Sciatic nerve (tissue), 2 donors: ENCODE results near the gene RSPH6A. TPM values are rescaled to one million over a fixed set of nuclear protein-coding genes. Genes with fewer than 3 reads are reported as not detected.

ENCODE experiments used
- ATAC-seq: fragments of 200-7000 bp; cut with Tn5 transposase; one replicate; pipeline ENCODE4 v1.9.1; 2020; ENCODE audit warnings: mild to moderate bottlenecking, moderate library complexity
- DNase-seq: peaks from one replicate; pipeline ENCODE4 v3.0.0-alpha.2; 2020; ENCODE audit warnings: low spot score
- intact Hi-C: fragments of 100-400 bp; cut with DNase I; formaldehyde crosslinking; loops from one replicate; pipeline ENCODE4 v1.14.2; 2022
- total RNA-seq: library from RNA; stranded (reverse); fragmentation: NEBNext Ultra II Directional; extraction: Animal tissue kit (Norgen Biotek cat#: 25700); gene quantifications from one replicate; pipeline ENCODE4 v1.2.1, GENCODE V29; 2021
- donor health status: DM: no; HTN: no; CAD: no.
- donor health status: DM: no; HTN: no; CAD: no.

RSPH6A gene
- total RNA-seq, 1 donor from 2014 or later: 0.18 TPM

DNA sequence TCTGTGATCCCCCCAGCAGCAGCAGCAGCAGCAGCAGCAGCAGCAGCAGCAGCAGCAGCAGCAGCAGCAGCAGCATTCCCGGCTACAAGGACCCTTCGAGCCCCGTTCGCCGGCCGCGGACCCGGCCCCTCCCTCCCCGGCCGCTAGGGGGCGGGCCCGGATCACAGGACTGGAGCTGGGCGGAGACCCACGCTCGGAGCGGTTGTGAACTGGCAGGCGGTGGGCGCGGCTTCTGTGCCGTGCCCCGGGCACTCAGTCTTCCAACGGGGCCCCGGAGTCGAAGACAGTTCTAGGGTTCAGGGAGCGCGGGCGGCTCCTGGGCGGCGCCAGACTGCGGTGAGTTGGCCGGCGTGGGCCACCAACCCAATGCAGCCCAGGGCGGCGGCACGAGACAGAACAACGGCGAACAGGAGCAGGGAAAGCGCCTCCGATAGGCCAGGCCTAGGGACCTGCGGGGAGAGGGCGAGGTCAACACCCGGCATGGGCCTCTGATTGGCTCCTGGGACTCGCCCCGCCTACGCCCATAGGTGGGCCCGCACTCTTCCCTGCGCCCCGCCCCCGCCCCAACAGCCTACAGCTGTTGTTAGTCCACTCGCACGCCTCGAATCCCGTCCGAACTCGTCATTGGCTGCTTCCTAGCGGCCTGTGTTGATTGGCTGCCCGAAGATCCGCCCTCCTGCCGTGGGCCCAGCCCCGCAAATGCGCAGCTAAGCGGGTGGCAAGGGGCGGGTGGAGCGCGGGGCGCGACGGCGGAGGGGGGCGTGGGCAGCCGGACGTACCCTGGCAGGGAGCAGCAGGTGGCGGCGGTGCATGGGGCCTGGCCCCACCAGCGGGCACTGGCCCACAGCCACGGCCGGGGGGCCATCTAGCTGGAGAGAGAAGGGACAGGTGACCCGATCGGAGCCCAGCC, 44.7 kb downstream of the RSPH6A start:
- intact Hi-C loops: no loop called here
- DNase-seq (peak; percentile 96), ATAC-seq (peak; percentile 80)

GRCh38 chr19:45769821-45770191, 45.3 kb downstream of the RSPH6A start:
- peak; percentile 84 for DNase-seq
- peak; percentile 4 for ATAC-seq
- intact Hi-C loops: loop anchor here (10.0 kb wide), 1 partner anchor 75 kb away; the partner anchor contains the start of genes QPCTL and SNRPD2

- intact Hi-C loops: loop anchor here (10.0 kb wide), 1 partner anchor 74 kb away; the partner anchor contains the start of genes QPCTL and SNRPD2
- ATAC-seq: peak; percentile 74
These were observed 45.9 kb downstream of the RSPH6A start, which contains the start of gene SIX5 for GRCh38 chr19:45768984-45769782. Gene SIX5 (minus strand): TSS chr19:45769252. CDS start chr19:45768844, 408 bp downstream.

GRCh38 chr19:45768655-45768983, 46.5 kb downstream of the RSPH6A start:
- no peak for DNase-seq
- intact Hi-C loops: loop anchor here (10.0 kb wide), 1 partner anchor 74 kb away; the partner anchor contains the start of genes QPCTL and SNRPD2
- no peak for ATAC-seq

More at GRCh38 chr19:45768984-45769782, 45.9 kb downstream of the RSPH6A start, which contains the start of gene SIX5:
- DNase-seq: peak; percentile 100

- DNase-seq (peak; percentile 81), ATAC-seq (no peak)
- intact Hi-C loops: loop anchor here (10.0 kb wide), 1 partner anchor 73 kb away; the partner anchor contains the start of genes QPCTL and SNRPD2
These were observed 47.0 kb downstream of the RSPH6A start for GRCh38 chr19:45767881-45768654.

DNA sequence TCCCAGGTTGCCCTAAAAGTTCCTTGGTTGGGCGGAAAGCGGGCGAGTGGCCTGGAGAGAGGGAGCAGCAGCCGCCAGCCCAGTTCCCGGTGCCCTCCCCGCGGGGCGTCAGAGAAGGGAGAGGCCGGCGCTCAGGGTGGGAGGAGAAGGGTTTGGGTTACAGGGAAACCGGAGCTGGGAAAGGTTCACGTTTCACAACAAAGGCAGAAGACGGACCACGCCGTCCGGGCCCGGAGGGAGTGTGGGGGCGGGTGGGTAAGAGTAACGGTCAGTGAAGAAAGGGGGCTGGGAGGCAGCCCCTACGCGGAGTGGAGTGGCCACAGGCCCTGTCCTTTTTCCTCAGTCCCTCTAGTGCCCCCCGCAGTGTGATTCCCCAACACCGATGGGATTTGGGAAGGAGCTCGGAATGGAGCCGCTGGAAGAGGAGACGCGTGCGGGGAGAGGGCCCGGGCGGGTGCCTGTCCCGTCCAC, 47.7 kb downstream of the RSPH6A start:
- DNase-seq (peak; percentile 91), ATAC-seq (peak; percentile 31)
- intact Hi-C loops: loop anchor here (10.0 kb wide), 1 partner anchor 73 kb away; the partner anchor contains the start of genes QPCTL and SNRPD2

- no peak for ATAC-seq
- no peak for DNase-seq
- intact Hi-C loops: loop anchor here (10.0 kb wide), 1 partner anchor 72 kb away; the partner anchor contains the start of genes QPCTL and SNRPD2
These were observed 48.2 kb downstream of the RSPH6A start for GRCh38 chr19:45766869-45767346.

DNA sequence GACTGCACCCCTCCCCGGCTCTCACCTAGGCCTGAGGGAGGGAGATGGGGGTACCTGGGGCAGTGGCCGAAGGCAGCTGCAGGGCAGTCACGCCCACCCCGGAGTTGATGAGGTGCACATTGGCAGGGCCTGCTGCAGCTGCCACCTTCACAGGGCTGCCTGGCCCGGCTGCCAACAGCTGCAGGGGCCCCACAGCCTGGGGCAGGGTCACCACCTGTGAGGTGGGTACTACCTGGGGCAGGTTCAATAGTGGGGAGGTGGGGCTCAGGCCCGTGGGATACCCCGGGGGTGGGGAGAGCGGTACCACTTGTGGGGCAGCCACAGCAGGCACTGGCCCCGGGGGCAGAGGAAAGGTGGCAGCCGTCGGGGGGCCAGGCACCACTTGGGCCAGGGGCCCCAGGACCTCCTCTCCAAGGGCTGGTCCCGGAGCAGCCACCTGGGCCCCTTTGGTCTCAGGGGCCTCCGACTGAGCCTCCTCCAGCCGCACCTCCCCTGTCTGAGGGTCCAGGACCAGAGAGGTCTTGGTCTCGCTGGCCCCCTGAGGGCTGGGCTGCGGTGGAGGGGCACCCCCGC, 48.7 kb downstream of the RSPH6A start:
- intact Hi-C loops: loop anchor here (10.0 kb wide), 1 partner anchor 72 kb away; the partner anchor contains the start of genes QPCTL and SNRPD2

DNA sequence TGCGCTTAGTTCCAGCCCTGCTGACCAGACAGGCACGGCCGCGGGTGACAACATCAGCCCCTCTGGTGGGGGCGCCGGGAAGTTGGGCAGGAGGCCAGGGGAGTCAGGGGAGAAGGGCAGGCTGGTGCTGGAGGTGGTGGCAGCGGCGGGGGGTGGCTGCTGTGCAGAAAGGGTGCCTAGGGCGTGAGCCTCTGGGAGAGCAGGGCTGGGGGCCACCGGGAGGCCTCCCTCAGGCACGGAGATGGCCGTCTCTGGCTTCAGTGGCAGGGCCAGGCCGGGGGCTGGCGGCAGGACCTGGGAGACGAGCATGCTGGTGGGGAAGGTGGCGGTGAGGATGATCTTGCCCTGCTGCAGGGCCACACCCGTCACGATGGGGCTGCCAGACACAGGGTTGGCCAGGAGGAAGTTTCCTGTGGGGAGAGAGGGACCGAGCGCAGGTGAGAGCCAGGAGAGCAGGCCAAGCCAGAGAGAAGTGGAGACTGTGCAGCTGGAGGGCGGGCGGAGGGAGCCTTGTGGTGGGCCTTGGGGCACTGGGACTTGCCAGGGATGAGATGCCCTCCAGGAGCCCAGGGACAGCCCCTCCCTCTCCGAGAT, 49.3 kb downstream of the RSPH6A start:
- no peak for ATAC-seq
- intact Hi-C loops: loop anchor here (10.0 kb wide), 1 partner anchor 71 kb away; the partner anchor contains the start of genes QPCTL and SNRPD2
- no peak for DNase-seq

More for the DNA sequence above, 48.7 kb downstream of the RSPH6A start:
- DNase-seq (no peak), ATAC-seq (no peak)

DNA sequence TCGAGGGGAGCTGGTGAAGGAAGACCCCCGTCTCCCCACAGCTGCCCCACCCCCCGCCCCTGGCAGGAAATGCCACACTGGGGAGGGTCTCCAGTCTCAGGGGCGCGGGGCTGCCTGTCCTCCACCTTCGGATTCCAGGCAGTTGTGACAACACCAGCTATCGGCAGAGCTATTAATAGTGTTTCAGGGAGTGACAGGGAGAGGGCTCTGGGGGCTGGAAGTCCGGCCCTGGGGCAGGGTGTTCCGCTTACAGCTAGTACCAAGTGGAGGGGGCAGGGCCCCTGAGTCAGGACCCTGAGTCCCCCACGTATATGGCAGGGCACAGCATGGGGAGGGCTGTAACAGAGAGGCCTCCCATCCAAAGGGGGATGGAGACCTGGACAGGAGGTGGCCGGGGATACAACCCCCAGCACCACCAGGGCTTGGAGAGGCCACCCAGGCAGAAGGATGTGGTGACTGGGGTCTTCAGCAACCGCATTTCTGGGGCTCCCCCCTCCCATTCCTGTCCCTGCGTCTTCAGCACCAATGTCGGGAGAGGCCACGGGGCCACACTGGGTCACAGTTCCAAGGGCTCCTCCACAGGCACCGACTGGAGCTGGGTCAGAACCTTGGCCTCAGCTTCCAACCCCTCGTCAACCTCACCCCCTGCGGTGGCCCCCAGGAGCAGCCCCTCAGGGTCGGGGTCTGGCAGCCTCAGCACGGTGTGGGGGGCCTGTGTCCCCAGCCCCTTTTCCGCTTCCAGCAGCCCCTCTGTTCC, 50.0 kb downstream of the RSPH6A start:
- intact Hi-C loops: loop anchor here (10.0 kb wide), 1 partner anchor 70 kb away; the partner anchor contains the start of genes QPCTL and SNRPD2
- ATAC-seq (no peak), DNase-seq (no peak)

DNA sequence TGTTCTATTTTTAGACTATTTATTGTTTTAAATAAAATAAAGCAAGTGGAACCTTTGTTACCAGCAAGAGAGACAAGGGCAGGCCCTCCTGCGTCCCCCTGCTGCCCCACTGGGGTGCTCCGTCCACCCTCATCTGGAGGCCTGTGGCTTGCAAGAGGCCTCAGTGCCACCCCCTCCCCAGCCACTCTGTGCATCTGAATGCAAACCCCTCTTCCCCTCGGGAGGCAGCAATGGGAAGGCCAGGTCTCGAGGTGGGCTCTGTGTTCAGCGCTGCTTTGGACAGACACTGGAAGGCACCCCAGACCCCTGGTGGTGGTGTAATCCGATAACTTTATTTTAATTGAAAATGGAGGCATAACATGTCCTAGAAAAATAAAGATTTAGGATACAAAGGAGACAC, 50.6 kb downstream of the RSPH6A start:
- no peak for DNase-seq
- ATAC-seq: no peak
- intact Hi-C loops: loop anchor here (10.0 kb wide), 1 partner anchor 70 kb away; the partner anchor contains the start of genes QPCTL and SNRPD2

DNA sequence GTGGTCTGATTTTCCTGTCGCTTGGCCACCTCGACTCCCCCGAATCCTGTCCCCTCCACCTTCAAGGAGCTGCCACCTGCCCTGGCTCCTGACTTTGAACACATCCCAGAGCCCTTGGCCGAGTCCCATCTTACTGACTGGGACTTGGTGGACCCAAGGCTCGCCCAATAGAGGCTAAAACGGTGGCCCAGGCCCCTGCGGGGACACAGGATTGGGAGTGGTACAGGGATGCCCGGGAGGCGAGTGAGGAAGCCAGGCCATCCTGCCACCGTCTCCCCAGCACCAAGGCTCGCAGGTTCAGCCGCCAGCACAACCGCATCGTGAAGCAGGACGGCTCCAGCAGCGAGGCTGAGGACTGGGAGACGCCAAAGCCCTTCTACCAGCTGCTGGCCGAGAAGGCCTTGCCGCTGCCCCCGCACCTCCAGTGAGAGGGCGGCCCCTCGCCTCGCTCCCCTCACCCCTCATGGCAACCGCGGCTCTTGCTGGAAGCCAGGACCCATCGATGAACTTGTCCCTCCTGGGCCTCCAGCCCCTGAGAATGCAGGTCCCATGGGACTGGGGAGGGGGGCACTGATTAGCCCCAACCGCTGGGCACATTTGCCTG, 51.3 kb downstream of the RSPH6A start:
- ATAC-seq: no peak
- no peak for DNase-seq
- intact Hi-C loops: loop anchor here (10.0 kb wide), 1 partner anchor 69 kb away; the partner anchor contains the start of genes QPCTL and SNRPD2

GRCh38 chr19:45762870-45763631, 52.1 kb downstream of the RSPH6A start:
- no peak for ATAC-seq
- no peak for DNase-seq
- intact Hi-C loops: loop anchor here (10.0 kb wide), 1 partner anchor 68 kb away; the partner anchor contains the start of genes QPCTL and SNRPD2

GRCh38 chr19:45761714-45762113, 53.4 kb downstream of the RSPH6A start:
- no peak for ATAC-seq
- intact Hi-C loops: loop anchor here (10.0 kb wide), 1 partner anchor 67 kb away; the partner anchor contains the start of genes QPCTL and SNRPD2
- DNase-seq: no peak

DNA sequence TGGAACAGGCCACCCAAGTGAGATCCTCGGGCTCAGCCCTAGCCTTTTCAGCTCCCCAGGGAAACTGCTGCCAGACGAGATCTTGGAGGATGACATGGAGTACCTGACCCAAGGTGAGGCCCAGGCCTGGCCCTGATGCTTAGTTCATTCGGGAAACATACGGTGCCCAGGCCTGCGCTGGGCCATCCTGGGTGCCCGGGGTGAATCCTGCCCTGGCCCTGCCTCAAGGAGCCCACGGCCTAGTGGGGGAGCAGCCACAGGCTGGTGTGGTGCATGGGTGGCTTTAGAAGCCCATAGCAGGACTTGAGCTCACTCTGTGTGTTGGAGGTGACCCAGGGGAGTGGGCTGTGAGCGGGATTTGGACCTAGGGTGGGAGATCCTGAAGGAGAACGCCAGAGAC, 56.2 kb downstream of the RSPH6A start:
- intact Hi-C loops: no loop called here
- no peak for ATAC-seq

More for the DNA sequence above, 56.2 kb downstream of the RSPH6A start:
- DNase-seq: no peak
